ENCODE results near the gene TMEM271.
"Not testable (repeated sequence)": the region's sequence is repeated elsewhere in the genome, so short reads cannot be mapped to it uniquely, and the experiment has no call there.

Gene TMEM271

DNA sequence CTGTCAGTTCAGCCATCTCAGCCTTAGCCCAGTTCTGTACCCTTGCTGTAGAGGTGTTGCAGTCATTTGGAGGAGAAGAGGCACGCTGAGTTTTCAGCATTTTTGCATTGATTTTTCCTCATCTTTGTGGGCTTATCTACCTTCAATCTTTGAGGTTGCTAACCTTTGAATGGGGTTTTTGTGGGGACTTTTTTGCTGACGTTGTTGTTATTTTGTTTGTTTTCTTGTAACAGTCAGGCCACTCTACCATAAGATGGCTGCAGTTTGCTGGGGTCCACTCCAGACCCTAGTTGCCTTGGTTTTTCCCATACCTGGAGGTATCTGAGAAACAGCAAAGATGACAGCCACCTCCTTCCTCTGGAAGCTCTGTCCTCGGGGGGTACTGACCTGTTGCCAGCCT lies 22.8 kb upstream of the TMEM271 start:
- H3K9me3 Mint-ChIP-seq, result peaks cover 7% of the 10 kb centered on the region
- ATAC-seq (ENCODE audit: low read depth), result no peak
- no peaks in the 10 kb centered on the region for H3K4me1 Mint-ChIP-seq
- H3K27me3 Mint-ChIP-seq, result peaks cover 13% of the 10 kb centered on the region
- H3K27ac Mint-ChIP-seq, result no peak overlapping the region
- H3K36me3 Mint-ChIP-seq, result peaks cover 3% of the 10 kb centered on the region
- H3K4me3 Mint-ChIP-seq, result no peak overlapping the region
- no peak for DNase-seq (ENCODE audit: low spot score in 2 of 2)

DNA sequence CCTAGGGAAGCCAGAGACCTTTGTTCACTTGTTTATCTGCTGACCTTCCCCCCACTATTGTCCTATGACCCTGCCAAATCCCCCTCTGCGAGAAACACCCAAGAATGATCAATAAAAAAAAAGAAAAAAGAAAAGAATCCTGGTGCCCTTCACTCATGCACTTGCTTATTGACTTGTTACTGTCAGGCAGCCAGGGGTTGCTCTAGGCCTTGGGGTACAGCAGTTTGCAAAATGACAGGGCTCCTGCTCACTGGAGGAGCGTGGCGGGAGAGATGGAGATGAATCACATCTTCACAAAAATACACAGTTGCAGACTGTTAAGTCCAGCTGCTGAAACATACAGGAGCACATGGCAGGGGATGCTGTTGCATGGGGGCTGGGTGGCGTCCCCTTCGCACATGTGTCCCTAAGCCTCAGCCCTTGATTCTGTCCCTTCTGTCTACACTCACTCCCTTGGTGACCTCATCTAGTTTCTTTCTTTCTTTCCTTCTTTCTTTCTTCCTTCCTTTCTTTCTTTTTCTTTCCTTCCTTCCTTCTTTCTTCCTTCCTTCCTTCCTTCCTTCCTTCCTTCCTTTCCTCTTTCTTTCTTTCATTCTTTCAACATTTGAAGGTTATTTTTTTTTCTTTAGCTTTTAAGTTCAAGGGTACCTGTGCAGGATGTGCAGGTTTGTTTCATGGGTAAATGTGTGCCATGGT lies 16.9 kb upstream of the TMEM271 start:
- H3K9me3 Mint-ChIP-seq, result peaks cover 6% of the 10 kb centered on the region
- H3K36me3 Mint-ChIP-seq, result peaks cover 3% of the 10 kb centered on the region
- no peak overlapping the region for H3K27ac Mint-ChIP-seq
- ATAC-seq (ENCODE audit: low read depth) (no peak), DNase-seq (ENCODE audit: low spot score in 2 of 2) (no peak)
- H3K27me3 Mint-ChIP-seq, result peaks cover 14% of the 10 kb centered on the region
- no peak overlapping the region for H3K4me3 Mint-ChIP-seq
- H3K4me1 Mint-ChIP-seq, result no peaks in the 10 kb centered on the region

DNA sequence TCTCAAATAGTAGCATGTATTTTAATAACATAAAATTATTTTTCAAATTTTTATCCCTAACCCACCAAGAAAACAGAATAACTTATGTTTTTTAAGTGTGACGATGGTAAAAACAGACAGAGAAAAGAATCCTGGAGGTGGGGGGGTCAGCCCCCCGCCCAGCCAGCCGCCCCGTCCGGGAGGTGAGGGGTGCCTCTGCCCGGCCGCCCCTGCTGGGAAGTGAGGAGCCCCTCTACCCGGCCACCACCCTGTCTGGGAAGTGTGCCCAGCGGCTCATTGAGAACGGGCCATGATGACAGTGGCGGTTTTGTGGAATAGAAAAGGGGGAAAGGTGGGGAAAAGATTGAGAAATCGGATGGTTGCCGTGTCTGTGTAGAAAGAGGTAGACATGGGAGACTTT lies 16.1 kb upstream of the TMEM271 start:
- ATAC-seq (ENCODE audit: low read depth); H3K4me1 Mint-ChIP-seq: not testable (repeated sequence)

DNA sequence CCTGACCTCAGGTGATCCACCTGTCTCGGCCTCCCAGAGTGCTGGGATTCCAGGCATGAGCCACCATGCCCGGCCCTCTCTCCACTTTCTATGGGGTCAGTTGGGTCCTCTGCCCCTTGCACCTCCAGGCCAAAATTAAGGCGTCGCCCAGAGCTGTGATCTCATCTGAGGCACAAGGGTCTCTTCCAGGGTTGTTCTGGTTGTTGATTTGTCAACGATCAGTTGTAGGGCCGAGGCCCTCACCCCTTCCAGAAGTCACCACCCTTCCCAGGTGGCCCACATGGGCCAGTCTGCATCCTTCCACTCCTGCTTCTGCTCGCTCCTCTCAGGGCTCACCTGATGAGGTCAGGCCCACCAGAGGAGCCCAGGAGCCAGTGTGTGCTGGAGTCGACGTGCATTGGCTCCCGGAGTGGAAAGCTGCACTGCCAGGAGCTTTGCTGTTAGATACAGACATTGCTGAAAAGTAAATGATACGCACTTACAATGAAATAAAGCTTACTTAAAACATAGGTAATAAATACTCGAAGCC lies 14.3 kb upstream of the TMEM271 start:
- peaks cover 14% of the 10 kb centered on the region for H3K9me3 Mint-ChIP-seq
- no peak for ATAC-seq (ENCODE audit: low read depth)
- H3K27ac Mint-ChIP-seq, result no peak overlapping the region
- H3K4me3 Mint-ChIP-seq, result no peak overlapping the region
- no peak for DNase-seq (ENCODE audit: low spot score in 2 of 2)
- peaks cover 13% of the 10 kb centered on the region for H3K27me3 Mint-ChIP-seq
- no peaks in the 10 kb centered on the region for H3K4me1 Mint-ChIP-seq
- H3K36me3 Mint-ChIP-seq, result peaks cover 2% of the 10 kb centered on the region

More for the DNA sequence above, 16.1 kb upstream of the TMEM271 start:
- not testable (repeated sequence) for H3K36me3 Mint-ChIP-seq; H3K27ac Mint-ChIP-seq; H3K4me3 Mint-ChIP-seq; DNase-seq (ENCODE audit: low spot score in 2 of 2); H3K9me3 Mint-ChIP-seq
- H3K27me3 Mint-ChIP-seq, result peaks cover 14% of the 10 kb centered on the region

DNA sequence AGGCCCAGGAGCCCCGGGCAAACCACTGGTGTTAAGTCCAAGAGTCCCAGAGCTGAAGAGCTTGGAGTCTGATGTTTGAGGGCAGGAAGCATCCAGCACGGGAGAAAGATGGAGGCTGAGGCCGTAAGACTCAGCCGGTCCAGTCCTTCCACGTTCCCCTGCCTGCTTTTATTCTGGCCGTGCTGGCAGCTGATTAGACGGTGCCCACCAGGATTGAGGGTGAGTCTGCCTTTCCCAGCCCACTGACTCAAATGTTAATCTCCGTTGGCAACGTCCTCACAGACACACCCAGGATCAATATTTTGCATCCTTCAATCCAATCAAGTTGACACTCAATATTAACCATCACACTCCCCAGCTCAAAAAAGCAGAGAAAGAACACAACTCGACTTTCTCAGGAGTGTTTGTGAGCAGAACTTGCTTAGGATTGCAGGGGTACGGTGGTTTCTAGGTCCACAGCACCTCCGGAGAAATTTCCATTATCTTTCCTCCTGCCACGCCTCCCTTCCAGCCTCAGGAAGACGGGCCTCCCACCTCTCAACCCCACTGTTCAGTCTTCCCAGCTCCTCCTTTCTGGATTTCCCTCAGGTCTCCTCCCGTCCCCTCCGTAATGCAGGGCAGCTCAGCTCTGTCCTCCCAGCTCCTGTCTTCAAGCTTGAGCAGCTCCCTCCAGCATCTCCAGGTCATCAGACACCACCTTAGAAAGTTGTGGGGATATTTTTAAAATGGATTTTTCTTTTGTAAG lies 13.3 kb upstream of the TMEM271 start:
- DNase-seq (ENCODE audit: low spot score in 2 of 2), result no peak
- Mint-ChIP-seq H3K4me3 (no peak overlapping the region), H3K4me1 (no peaks in the 10 kb centered on the region), H3K9me3 (peaks cover 12% of the 10 kb centered on the region), H3K36me3 (no peaks in the 10 kb centered on the region), H3K27ac (no peak overlapping the region), H3K27me3 (peaks cover 12% of the 10 kb centered on the region)
- ATAC-seq (ENCODE audit: low read depth), result no peak

DNA sequence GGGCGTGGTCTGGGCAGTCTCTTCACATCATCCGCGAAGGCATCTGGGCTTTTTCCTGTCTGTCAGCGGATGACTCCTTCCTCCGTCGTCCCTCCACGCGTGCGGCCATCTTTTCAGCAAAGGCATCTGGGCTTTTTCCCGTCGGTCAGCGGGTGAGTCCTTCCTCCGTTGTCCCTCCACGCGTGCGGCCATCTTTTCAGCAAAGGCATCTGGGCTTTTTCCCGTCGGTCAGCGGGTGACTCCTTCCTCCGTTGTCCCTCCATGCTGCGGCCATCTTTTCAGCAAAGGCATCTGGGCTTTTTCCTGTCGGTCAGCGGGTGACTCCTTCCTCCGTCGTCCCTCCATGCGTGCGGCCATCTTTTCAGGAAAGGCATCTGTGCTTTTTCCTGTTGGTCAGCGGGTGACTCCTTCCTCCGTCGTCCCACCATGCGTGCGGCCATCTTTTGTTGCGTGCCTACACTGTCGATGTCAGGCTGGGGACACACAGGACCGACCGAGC lies 12.3 kb upstream of the TMEM271 start:
- Mint-ChIP-seq H3K4me3 (no peak overlapping the region), H3K4me1 (no peaks in the 10 kb centered on the region), H3K27ac (no peak overlapping the region), H3K36me3 (peaks cover 1% of the 10 kb centered on the region), H3K27me3 (peaks cover 16% of the 10 kb centered on the region), H3K9me3 (peaks cover 17% of the 10 kb centered on the region)
- ATAC-seq (ENCODE audit: low read depth) (no peak), DNase-seq (ENCODE audit: low spot score in 2 of 2) (no peak)

DNA sequence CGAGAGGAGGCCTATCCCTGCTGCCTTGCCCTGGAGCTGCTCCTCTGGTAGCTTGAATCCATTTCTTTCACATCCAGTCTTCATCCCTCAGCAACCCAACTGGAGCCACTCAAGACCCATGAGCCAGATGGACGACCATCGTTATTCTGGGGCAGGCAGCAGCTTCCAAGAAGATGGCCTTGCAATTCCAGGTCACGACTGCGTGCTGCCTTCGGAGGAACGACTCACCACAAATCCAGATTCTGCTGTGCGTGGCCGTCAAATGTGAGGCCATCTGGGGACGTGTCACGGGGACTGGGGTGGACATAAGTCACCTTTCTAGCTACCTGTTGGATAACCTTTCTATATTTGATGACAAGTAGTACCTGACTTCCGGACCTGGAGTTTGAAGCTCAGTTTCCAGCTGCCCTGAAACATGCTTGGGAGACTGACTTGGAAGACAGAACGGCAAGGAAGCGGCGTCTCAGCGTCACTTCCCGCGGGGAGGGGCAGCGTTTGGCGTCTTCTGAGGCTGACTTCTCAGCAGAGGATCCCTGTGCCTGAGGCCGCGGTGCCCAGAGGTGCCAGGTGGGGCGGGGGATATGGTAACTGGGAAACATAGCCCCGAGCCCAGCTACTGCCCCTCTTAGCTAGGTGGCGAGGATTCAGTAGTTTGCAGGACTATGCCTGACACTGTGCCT lies 11.7 kb upstream of the TMEM271 start:
- DNase-seq (ENCODE audit: low spot score in 2 of 2) (no peak), ATAC-seq (ENCODE audit: low read depth) (no peak)
- H3K36me3 Mint-ChIP-seq, result peaks cover 2% of the 10 kb centered on the region
- H3K9me3 Mint-ChIP-seq, result peaks cover 17% of the 10 kb centered on the region
- peaks cover 17% of the 10 kb centered on the region for H3K27me3 Mint-ChIP-seq
- H3K27ac Mint-ChIP-seq, result no peak overlapping the region
- H3K4me1 Mint-ChIP-seq, result no peaks in the 10 kb centered on the region
- H3K4me3 Mint-ChIP-seq, result no peak overlapping the region

DNA sequence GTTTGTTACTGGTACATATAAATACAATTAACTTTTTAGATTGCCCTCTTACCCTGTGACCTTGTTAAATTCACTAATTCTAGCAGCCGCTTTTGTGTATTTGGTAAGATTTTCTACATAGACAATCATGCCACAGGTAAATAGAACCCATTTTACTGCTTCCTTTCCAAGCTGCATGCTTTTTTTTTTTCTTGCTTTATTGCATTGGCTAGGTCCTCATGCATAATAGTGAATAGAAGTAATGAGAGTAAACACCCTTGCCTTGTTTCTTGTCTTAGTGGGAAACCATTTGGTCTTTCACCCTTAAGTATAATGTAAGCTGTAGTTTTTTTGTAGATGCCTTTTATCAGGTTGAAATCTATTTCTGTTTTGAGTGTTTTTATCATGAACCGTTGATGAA lies 7.7 kb upstream of the TMEM271 start:
- Mint-ChIP-seq H3K27ac (no peak overlapping the region), H3K9me3 (peaks cover 17% of the 10 kb centered on the region), H3K27me3 (peaks cover 16% of the 10 kb centered on the region), H3K4me1 (no peaks in the 10 kb centered on the region), H3K4me3 (no peak overlapping the region), H3K36me3 (peaks cover 2% of the 10 kb centered on the region)
- DNase-seq (ENCODE audit: low spot score in 2 of 2), result no peak
- ATAC-seq (ENCODE audit: low read depth), result no peak

DNA sequence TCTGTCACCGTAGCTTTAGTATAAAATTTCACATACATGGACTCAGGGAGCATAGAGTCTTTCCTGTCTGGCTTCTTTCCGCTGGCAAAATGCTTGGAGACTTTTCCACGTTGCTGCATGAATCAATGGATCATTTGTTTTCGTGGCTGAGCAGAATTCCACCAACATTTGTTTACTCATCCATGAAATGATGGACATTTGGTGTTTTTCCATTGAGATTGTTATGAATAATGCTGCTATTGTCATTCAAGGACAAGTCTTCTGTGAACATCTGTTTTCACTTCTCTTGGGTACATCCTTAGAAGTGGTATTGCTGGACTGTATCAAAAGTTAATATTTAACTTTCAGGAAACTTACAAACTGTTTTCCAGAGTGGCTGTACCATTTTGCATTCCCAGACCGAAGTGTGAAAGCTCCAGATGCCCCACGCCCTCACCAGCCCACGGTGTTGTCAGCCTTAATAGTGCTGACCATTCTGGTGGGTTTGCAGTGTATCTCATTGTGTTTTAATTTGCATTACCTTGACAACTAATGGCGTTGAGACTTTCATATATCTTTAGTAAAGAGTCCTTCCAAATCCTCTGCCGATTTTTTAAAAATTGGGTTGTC lies 5.8 kb upstream of the TMEM271 start:
- Mint-ChIP-seq H3K27ac (no peak overlapping the region), H3K36me3 (peaks cover 2% of the 10 kb centered on the region), H3K27me3 (peaks cover 22% of the 10 kb centered on the region), H3K9me3 (peaks cover 15% of the 10 kb centered on the region), H3K4me1 (peaks cover 4% of the 10 kb centered on the region), H3K4me3 (no peak overlapping the region)
- DNase-seq (ENCODE audit: low spot score in 2 of 2) (no peak), ATAC-seq (ENCODE audit: low read depth) (no peak)

DNA sequence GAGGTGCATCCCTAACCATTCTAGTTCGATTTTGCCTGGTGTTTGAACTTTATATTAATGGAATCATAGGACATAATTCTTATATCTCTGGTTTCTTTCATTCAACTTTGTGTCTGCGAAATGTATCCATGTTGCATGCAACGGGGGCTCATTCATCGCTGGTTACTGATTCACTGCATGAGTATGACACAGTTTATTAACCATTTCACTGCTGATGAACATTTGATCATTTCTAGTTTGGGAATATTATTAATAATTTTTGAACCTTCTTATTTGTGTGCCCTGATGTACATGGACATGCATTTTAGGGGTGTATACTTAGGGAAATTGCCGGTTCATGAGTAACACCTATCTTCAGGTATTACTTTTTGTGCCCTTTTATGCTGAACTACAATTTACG lies 5.1 kb upstream of the TMEM271 start:
- Mint-ChIP-seq H3K27me3 (peaks cover 25% of the 10 kb centered on the region), H3K9me3 (peaks cover 15% of the 10 kb centered on the region), H3K27ac (no peak overlapping the region), H3K36me3 (peaks cover 2% of the 10 kb centered on the region), H3K4me1 (peaks cover 4% of the 10 kb centered on the region), H3K4me3 (no peak overlapping the region)
- no peak for ATAC-seq (ENCODE audit: low read depth)
- DNase-seq (ENCODE audit: low spot score in 2 of 2), result no peak

DNA sequence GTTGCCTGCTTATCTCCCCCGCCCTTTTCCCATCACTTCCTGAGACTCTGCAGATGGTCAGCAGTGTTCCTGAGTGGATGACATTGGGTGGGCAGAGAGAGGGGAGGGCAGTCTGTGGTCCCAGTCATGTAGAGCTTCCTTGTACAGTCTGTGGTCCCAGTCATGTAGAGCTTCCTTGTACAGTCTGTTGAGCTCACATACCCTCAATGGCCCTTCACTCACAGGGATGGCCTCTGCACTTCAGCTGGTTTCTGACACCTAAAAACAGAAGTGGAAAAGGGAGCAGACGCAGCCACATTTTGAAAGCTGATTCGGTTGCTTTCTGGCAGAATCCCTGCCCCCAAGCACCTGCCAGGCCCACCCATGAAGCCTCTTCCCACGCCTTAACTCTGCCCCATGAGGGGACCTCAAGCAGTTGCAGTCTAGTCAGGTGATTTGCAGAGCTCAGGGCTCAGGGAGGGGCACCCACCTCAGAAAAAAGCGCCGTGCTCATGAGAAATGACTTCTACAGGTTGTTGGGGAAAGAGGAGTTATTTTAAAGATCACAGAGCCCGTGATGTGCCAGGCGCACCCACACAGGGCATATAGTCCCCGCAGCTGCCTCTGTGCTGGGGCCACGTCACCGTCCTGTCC lies 3.6 kb upstream of the TMEM271 start:
- no peak for ATAC-seq (ENCODE audit: low read depth)
- no peak overlapping the region for H3K27ac Mint-ChIP-seq

DNA sequence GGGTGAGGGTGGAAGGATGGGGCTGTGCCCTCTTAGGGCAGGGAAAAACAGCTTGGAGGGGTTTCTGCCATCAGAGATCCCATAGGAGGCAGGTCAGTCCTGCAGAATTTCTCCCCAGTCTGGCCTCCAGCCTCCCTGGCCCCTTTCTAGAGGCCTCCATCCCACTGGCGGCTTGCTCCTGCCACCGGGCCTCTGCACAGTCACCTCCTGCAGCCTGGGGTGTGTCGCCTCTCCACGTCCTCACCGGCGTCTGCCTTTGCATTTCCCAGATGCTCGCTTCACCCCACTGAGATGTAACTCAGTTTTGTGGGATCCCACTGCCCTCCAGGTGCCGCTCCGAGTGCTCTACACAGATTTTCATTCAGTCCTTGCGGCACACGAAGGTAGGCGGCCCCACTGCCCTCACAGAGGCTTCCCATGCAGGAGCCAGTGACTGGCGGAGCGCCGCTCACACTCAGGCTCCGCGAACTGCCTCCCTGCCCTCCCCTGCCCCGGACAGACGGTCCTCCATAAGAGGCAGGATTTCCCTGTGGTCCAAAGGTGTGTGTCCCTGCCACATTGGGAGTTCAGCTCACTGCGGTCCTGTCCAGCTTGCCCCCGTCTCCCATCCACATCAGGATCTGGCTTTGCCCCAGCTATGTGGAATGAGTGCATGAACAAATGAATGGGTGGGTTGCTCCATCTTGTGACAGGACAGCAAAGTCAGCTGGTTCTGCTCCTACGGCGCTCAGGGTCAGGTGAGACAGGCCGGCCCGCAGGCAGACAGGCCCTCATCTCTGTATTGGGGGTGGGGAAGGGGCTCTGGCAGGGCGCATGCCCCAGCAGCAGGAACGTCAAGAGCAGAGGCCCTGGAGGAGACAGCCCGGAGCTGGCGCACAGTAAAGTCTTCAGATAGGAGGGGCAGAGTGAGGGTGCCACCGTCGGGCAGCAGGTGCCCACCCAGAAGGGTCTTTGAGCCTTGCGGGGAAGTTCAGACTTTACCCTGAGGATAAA lies 2.7 kb upstream of the TMEM271 start:
- no peak for ATAC-seq (ENCODE audit: low read depth)
- no peak overlapping the region for H3K4me3 Mint-ChIP-seq

More for the DNA sequence above, 3.6 kb upstream of the TMEM271 start:
- DNase-seq (ENCODE audit: low spot score in 2 of 2), result no peak
- H3K27me3 Mint-ChIP-seq, result peaks cover 25% of the 10 kb centered on the region
- peaks cover 4% of the 10 kb centered on the region for H3K4me1 Mint-ChIP-seq
- peaks cover 2% of the 10 kb centered on the region for H3K36me3 Mint-ChIP-seq
- H3K9me3 Mint-ChIP-seq, result peaks cover 8% of the 10 kb centered on the region
- no peak overlapping the region for H3K4me3 Mint-ChIP-seq

More for the DNA sequence above, 2.7 kb upstream of the TMEM271 start:
- DNase-seq (ENCODE audit: low spot score in 2 of 2), result no peak
- Mint-ChIP-seq H3K9me3 (peaks cover 3% of the 10 kb centered on the region), H3K36me3 (peaks cover 4% of the 10 kb centered on the region), H3K27ac (no peak overlapping the region), H3K4me1 (peaks cover 6% of the 10 kb centered on the region), H3K27me3 (peaks cover 24% of the 10 kb centered on the region)
